ENCODE data around the gene SUMO1. TPM values are rescaled to one million over a fixed set of nuclear protein-coding genes. Genes with fewer than 3 reads are reported as not detected.

Gene SUMO1
- polyA plus RNA-seq, 3 donors, result 30.4 to 159 (median 156) TPM

- intact Hi-C loops (cut with micrococcal nuclease), result no loop called here
- peaks cover 8% of the 10 kb centered on the region for H3K4me1 Mint-ChIP-seq
- peaks cover 0 to 3% (median 0%) of the 10 kb centered on the region in 3 donors for H3K27me3 Mint-ChIP-seq (ENCODE audit: low read depth in 3 of 3)
- DNase-seq, result no peak
- no peaks in the 10 kb centered on the region for H3K79me2 ChIP-seq (ENCODE audit: insufficient read depth, low read length)
- no peak overlapping the region for H3K4me3 Mint-ChIP-seq
- H3K9me3 ChIP-seq (replicated peaks in 1 of 2; ENCODE audit: control insufficient read depth in 1 of 2, insufficient read depth in 1 of 2, low read length in 2 of 2), result no peaks in the 10 kb centered on the region
- no peaks in the 10 kb centered on the region for H3K36me3 ChIP-seq (replicated peaks in 1 of 2; ENCODE audit: control insufficient read depth in 1 of 2, insufficient read depth in 2 of 2, low read length in 2 of 2)
- WGBS (ENCODE audit: insufficient coverage), result 94% methylated on average over 5 of the region's 5 CpGs
- H3K9ac ChIP-seq (ENCODE audit: insufficient read depth, low read length, poor library complexity, severe bottlenecking), result no peak overlapping the region
- no peaks in the 10 kb centered on the region for H3K9me3 Mint-ChIP-seq
- H3K27me3 ChIP-seq (ENCODE audit: control insufficient read depth in 2 of 2, insufficient read depth in 2 of 2, low read length in 2 of 2), result no peaks in the 10 kb centered on the region
- H3K36me3 Mint-ChIP-seq, result no peaks in the 10 kb centered on the region
- H3K27ac ChIP-seq (ENCODE audit: low read depth in 1 of 2, low read length in 2 of 2), result no peak overlapping the region
- H3K4me3 ChIP-seq (replicated peaks in 1 of 3; ENCODE audit: low read depth in 2 of 3, low read length in 3 of 3), result no peak overlapping the region
- H3K4me1 ChIP-seq (ENCODE audit: control insufficient read depth in 1 of 2, insufficient read depth in 2 of 2, low read length in 2 of 2), result peaks cover 5 to 6% of the 10 kb centered on the region in 2 donors
- no peak overlapping the region for H3K4me2 ChIP-seq (replicated peaks; ENCODE audit: extremely low read depth, low read length, poor library complexity, severe bottlenecking)
- no peak overlapping the region for H2AFZ ChIP-seq (ENCODE audit: insufficient read depth, low read depth, low read length, poor library complexity, severe bottlenecking)
- no peaks in the 10 kb centered on the region for H4K20me1 ChIP-seq (ENCODE audit: insufficient read depth, low read length)
- no peak for TF ChIP-seq CTCF (IDR thresholded peaks at IDR 0.05)
- H3K27ac Mint-ChIP-seq, result no peak overlapping the region
Observed at GRCh38 chr2:202193305-202193704, 45.1 kb downstream of the SUMO1 start.

- no CpG with 5 or more reads among the region's 1 CpG for whole genome bisulfite sequencing (ENCODE audit: insufficient coverage)
- Mint-ChIP-seq H3K4me3 (no peak overlapping the region), H3K36me3 (no peaks in the 10 kb centered on the region), H3K4me1 (no peaks in the 10 kb centered on the region), H3K27me3 (ENCODE audit: low read depth in 3 of 3) (peaks cover 2 to 5% (median 3%) of the 10 kb centered on the region in 3 donors), H3K9me3 (no peaks in the 10 kb centered on the region), H3K27ac (no peak overlapping the region)
- H3K27me3 ChIP-seq (ENCODE audit: control insufficient read depth in 2 of 2, insufficient read depth in 2 of 2, low read length in 2 of 2), result no peaks in the 10 kb centered on the region
- H3K79me2 ChIP-seq (ENCODE audit: insufficient read depth, low read length), result no peaks in the 10 kb centered on the region
- DNase-seq, result no peak
- no peak overlapping the region for H3K4me3 ChIP-seq (replicated peaks in 1 of 3; ENCODE audit: low read depth in 2 of 3, low read length in 3 of 3)
- no peaks in the 10 kb centered on the region for H4K20me1 ChIP-seq (ENCODE audit: insufficient read depth, low read length)
- no peak for TF ChIP-seq CTCF (IDR thresholded peaks at IDR 0.05)
- no peak overlapping the region for H2AFZ ChIP-seq (ENCODE audit: insufficient read depth, low read depth, low read length, poor library complexity, severe bottlenecking)
- no peaks in the 10 kb centered on the region for H3K9me3 ChIP-seq (replicated peaks in 1 of 2; ENCODE audit: control insufficient read depth in 1 of 2, insufficient read depth in 1 of 2, low read length in 2 of 2)
- H3K4me1 ChIP-seq (ENCODE audit: control insufficient read depth in 1 of 2, insufficient read depth in 2 of 2, low read length in 2 of 2), result no peaks in the 10 kb centered on the region
- no peaks in the 10 kb centered on the region for H3K36me3 ChIP-seq (replicated peaks in 1 of 2; ENCODE audit: control insufficient read depth in 1 of 2, insufficient read depth in 2 of 2, low read length in 2 of 2)
- no peak overlapping the region for H3K4me2 ChIP-seq (replicated peaks; ENCODE audit: extremely low read depth, low read length, poor library complexity, severe bottlenecking)
- no peak overlapping the region for H3K9ac ChIP-seq (ENCODE audit: insufficient read depth, low read length, poor library complexity, severe bottlenecking)
- no peak overlapping the region for H3K27ac ChIP-seq (ENCODE audit: low read depth in 1 of 2, low read length in 2 of 2)
- intact Hi-C loops (cut with micrococcal nuclease), result no loop called here
Observed at GRCh38 chr2:202187570-202187969, 50.8 kb downstream of the SUMO1 start.
